ENCODE results near the gene SLC20A1. TPM values are rescaled to one million over a fixed set of nuclear protein-coding genes. Genes with fewer than 3 reads are reported as not detected.

Gene SLC20A1
- total RNA-seq, 1 donor from 2014 or later, result 96.7 TPM

GRCh38 chr2:112641701-112642100, 4.0 kb upstream of the SLC20A1 start:
- H3K4me3 Mint-ChIP-seq (ENCODE audit: unreplicated experiment), result no peak overlapping the region
- H3K4me1 Mint-ChIP-seq (ENCODE audit: low read depth, unreplicated experiment), result peaks cover 45% of the 10 kb centered on the region
- H3K4me1 ChIP-seq (ENCODE audit: insufficient read depth, low read length), result peaks cover 50% of the 10 kb centered on the region
- peaks cover 5% of the 10 kb centered on the region for H4K20me1 ChIP-seq (ENCODE audit: insufficient read depth, low read length)
- H3K36me3 Mint-ChIP-seq (ENCODE audit: low read depth, unreplicated experiment), result peaks cover under 1% of the 10 kb centered on the region
- H3K27ac Mint-ChIP-seq (ENCODE audit: unreplicated experiment), result peak overlapping the region; percentile 92
- TF ChIP-seq CTCF (IDR thresholded peaks at IDR 0.05; ENCODE audit: insufficient read depth, low read depth, low read length) (no peak), EZH2 (IDR thresholded peaks at IDR 0.05; ENCODE audit: insufficient read depth, low read length) (no peak)
- DNase-seq (ENCODE audit: low read depth), result no peak
- H3K9ac ChIP-seq (ENCODE audit: low read length), result peak overlapping the region; percentile 62
- no peaks in the 10 kb centered on the region for H3K27me3 ChIP-seq (ENCODE audit: insufficient read depth, low read length)
- peak overlapping the region; percentile 77 for H3K4me2 ChIP-seq (ENCODE audit: low read length)
- no peak overlapping the region for H2AFZ ChIP-seq (ENCODE audit: low read depth, low read length)
- no peak for FAIRE-seq
- peak overlapping the region; percentile 89 for H3K27ac ChIP-seq (ENCODE audit: low read depth, low read length)
- no peaks in the 10 kb centered on the region for H3K9me3 Mint-ChIP-seq (ENCODE audit: unreplicated experiment)
- H3K4me3 ChIP-seq (ENCODE audit: insufficient read depth, low read depth, low read length), result no peak overlapping the region
- H3K9me3 ChIP-seq (ENCODE audit: insufficient read depth, low read depth, low read length), result no peaks in the 10 kb centered on the region
- H3K36me3 ChIP-seq (ENCODE audit: insufficient read depth, low read length), result peaks cover under 1% of the 10 kb centered on the region
- peaks cover 24% of the 10 kb centered on the region for H3K79me2 ChIP-seq (ENCODE audit: insufficient read depth, low read length)
- no peaks in the 10 kb centered on the region for H3K27me3 Mint-ChIP-seq (ENCODE audit: low read depth, unreplicated experiment)

GRCh38 chr2:112642561-112642960, 3.2 kb upstream of the SLC20A1 start:
- H3K36me3 Mint-ChIP-seq (ENCODE audit: low read depth, unreplicated experiment), result peaks cover 9% of the 10 kb centered on the region

More at GRCh38 chr2:112642561-112642960, 3.2 kb upstream of the SLC20A1 start:
- H3K36me3 ChIP-seq (ENCODE audit: insufficient read depth, low read length), result peaks cover 8% of the 10 kb centered on the region
- H3K27ac ChIP-seq (ENCODE audit: low read depth, low read length), result no peak overlapping the region
- FAIRE-seq (no peak), DNase-seq (ENCODE audit: low read depth) (no peak)
- Mint-ChIP-seq H3K4me3 (ENCODE audit: unreplicated experiment) (no peak overlapping the region), H3K27ac (ENCODE audit: unreplicated experiment) (no peak overlapping the region), H3K27me3 (ENCODE audit: low read depth, unreplicated experiment) (no peaks in the 10 kb centered on the region), H3K9me3 (ENCODE audit: unreplicated experiment) (no peaks in the 10 kb centered on the region), H3K4me1 (ENCODE audit: low read depth, unreplicated experiment) (peaks cover 50% of the 10 kb centered on the region)
- no peak overlapping the region for H3K9ac ChIP-seq (ENCODE audit: low read length)
- no peak overlapping the region for H2AFZ ChIP-seq (ENCODE audit: low read depth, low read length)
- no peaks in the 10 kb centered on the region for H3K27me3 ChIP-seq (ENCODE audit: insufficient read depth, low read length)
- H4K20me1 ChIP-seq (ENCODE audit: insufficient read depth, low read length), result peaks cover 14% of the 10 kb centered on the region
- no peaks in the 10 kb centered on the region for H3K9me3 ChIP-seq (ENCODE audit: insufficient read depth, low read depth, low read length)
- no peak overlapping the region for H3K4me3 ChIP-seq (ENCODE audit: insufficient read depth, low read depth, low read length)
- TF ChIP-seq CTCF (IDR thresholded peaks at IDR 0.05; ENCODE audit: insufficient read depth, low read depth, low read length) (no peak), EZH2 (IDR thresholded peaks at IDR 0.05; ENCODE audit: insufficient read depth, low read length) (no peak)
- H3K4me1 ChIP-seq (ENCODE audit: insufficient read depth, low read length), result peaks cover 50% of the 10 kb centered on the region
- H3K4me2 ChIP-seq (ENCODE audit: low read length), result peak overlapping the region; percentile 93
- peaks cover 32% of the 10 kb centered on the region for H3K79me2 ChIP-seq (ENCODE audit: insufficient read depth, low read length)

Data from astrocyte (in vitro differentiated cells and primary cell).